Measurements from ENCODE around the gene SLC44A1.

The SLC44A1 gene

GRCh38 chr9:105242062-105242461 lies 2.4 kb upstream of the SLC44A1 start:
- H3K36me3 ChIP-seq (replicated peaks in 1 of 2; ENCODE audit: control insufficient read depth in 2 of 2, insufficient read depth in 2 of 2, low read length in 2 of 2), result no peaks in the 10 kb centered on the region
- no peak overlapping the region for H3K4me2 ChIP-seq (ENCODE audit: insufficient read depth, low read length, poor library complexity, severe bottlenecking)
- no peak overlapping the region for H4K8ac ChIP-seq (ENCODE audit: low read depth, low read length)
- H3K9me3 ChIP-seq (replicated peaks in 1 of 2; ENCODE audit: control insufficient read depth in 2 of 2, insufficient read depth in 1 of 2, low read depth in 1 of 2, low read length in 2 of 2), result no peaks in the 10 kb centered on the region
- peaks cover 0 to 5% (median 0%) of the 10 kb centered on the region in 3 experiments for H3K27me3 ChIP-seq (ENCODE audit: control insufficient read depth in 3 of 3, insufficient read depth in 3 of 3, low read depth in 1 of 3, low read length in 3 of 3)
- H3K23ac ChIP-seq (ENCODE audit: low read depth, low read length, poor library complexity), result no peak overlapping the region
- no peak overlapping the region for H2BK12ac ChIP-seq (ENCODE audit: low read length)
- peak overlapping the region; percentile 52 for H2AFZ ChIP-seq (ENCODE audit: low read length)
- no peak overlapping the region for H3K4ac ChIP-seq (ENCODE audit: low read length)
- H2BK5ac ChIP-seq (ENCODE audit: low read length), result no peak overlapping the region
- H3K4me3 ChIP-seq (ENCODE audit: low read length in 2 of 2), result no peak overlapping the region
- no peak overlapping the region for H2AK5ac ChIP-seq (ENCODE audit: low read depth, low read length)
- no peak overlapping the region for H3K18ac ChIP-seq (ENCODE audit: low read length)
- H3K79me1 ChIP-seq (ENCODE audit: low read depth, low read length), result no peaks in the 10 kb centered on the region
- no peak overlapping the region for H2BK15ac ChIP-seq (ENCODE audit: low read length)
- no peak overlapping the region for H3K9ac ChIP-seq (ENCODE audit: low read depth, low read length, poor library complexity)
- no peak overlapping the region for H4K91ac ChIP-seq (ENCODE audit: low read depth, low read length, poor library complexity)
- H3K27ac ChIP-seq (replicated peaks; ENCODE audit: low read length), result no peak overlapping the region
- peaks cover 3 to 4% of the 10 kb centered on the region in 2 donors for H3K4me1 ChIP-seq (ENCODE audit: control insufficient read depth in 2 of 2, insufficient read depth in 1 of 2, low read depth in 1 of 2, low read length in 2 of 2)
- no peak overlapping the region for H3K14ac ChIP-seq (ENCODE audit: low read length)
- no CpG with 5 or more reads among the region's 2 CpGs for WGBS, 2 donors (ENCODE audit: extremely low coverage in 2 of 2, insufficient read length in 2 of 2, insufficient replicate concordance in 1 of 2)
- no peak for DNase-seq (ENCODE audit: low spot score)
- no peak overlapping the region for H2BK120ac ChIP-seq (ENCODE audit: low read depth, low read length)

GRCh38 chr9:105242557-105242956 lies 1.9 kb upstream of the SLC44A1 start:
- no peak overlapping the region for H3K18ac ChIP-seq (ENCODE audit: low read length)
- no peak overlapping the region for H3K4me2 ChIP-seq (ENCODE audit: insufficient read depth, low read length, poor library complexity, severe bottlenecking)
- no peak overlapping the region for H2BK12ac ChIP-seq (ENCODE audit: low read length)
- no peak overlapping the region for H3K27ac ChIP-seq (replicated peaks; ENCODE audit: low read length)
- peaks cover 0 to 5% (median 0%) of the 10 kb centered on the region in 3 experiments for H3K27me3 ChIP-seq (ENCODE audit: control insufficient read depth in 3 of 3, insufficient read depth in 3 of 3, low read depth in 1 of 3, low read length in 3 of 3)
- DNase-seq (ENCODE audit: low spot score), result no peak
- H3K4ac ChIP-seq (ENCODE audit: low read length), result no peak overlapping the region
- H2BK5ac ChIP-seq (ENCODE audit: low read length), result no peak overlapping the region
- H3K23ac ChIP-seq (ENCODE audit: low read depth, low read length, poor library complexity), result no peak overlapping the region
- no peaks in the 10 kb centered on the region for H3K36me3 ChIP-seq (replicated peaks in 1 of 2; ENCODE audit: control insufficient read depth in 2 of 2, insufficient read depth in 2 of 2, low read length in 2 of 2)
- H3K9me3 ChIP-seq (replicated peaks in 1 of 2; ENCODE audit: control insufficient read depth in 2 of 2, insufficient read depth in 1 of 2, low read depth in 1 of 2, low read length in 2 of 2), result no peaks in the 10 kb centered on the region
- H2AK5ac ChIP-seq (ENCODE audit: low read depth, low read length), result no peak overlapping the region
- H3K4me1 ChIP-seq (ENCODE audit: control insufficient read depth in 2 of 2, insufficient read depth in 1 of 2, low read depth in 1 of 2, low read length in 2 of 2), result peaks cover 3 to 4% of the 10 kb centered on the region in 2 donors
- no peak overlapping the region for H2BK120ac ChIP-seq (ENCODE audit: low read depth, low read length)
- H2BK15ac ChIP-seq (ENCODE audit: low read length), result no peak overlapping the region
- no peak overlapping the region for H4K8ac ChIP-seq (ENCODE audit: low read depth, low read length)
- peak overlapping the region; percentile 52 for H2AFZ ChIP-seq (ENCODE audit: low read length)
- no CpG with 5 or more reads among the region's 4 CpGs for WGBS, 2 donors (ENCODE audit: extremely low coverage in 2 of 2, insufficient read length in 2 of 2, insufficient replicate concordance in 1 of 2)
- no peak overlapping the region for H3K14ac ChIP-seq (ENCODE audit: low read length)
- H4K91ac ChIP-seq (ENCODE audit: low read depth, low read length, poor library complexity), result no peak overlapping the region
- H3K4me3 ChIP-seq (ENCODE audit: low read length in 2 of 2), result no peak overlapping the region
- no peaks in the 10 kb centered on the region for H3K79me1 ChIP-seq (ENCODE audit: low read depth, low read length)
- H3K9ac ChIP-seq (ENCODE audit: low read depth, low read length, poor library complexity), result no peak overlapping the region

- Histone ChIP-seq H3K36me3 (replicated peaks in 1 of 2; ENCODE audit: control insufficient read depth in 2 of 2, insufficient read depth in 2 of 2, low read length in 2 of 2) (no peaks in the 10 kb centered on the region), H3K4ac (ENCODE audit: low read length) (no peak overlapping the region), H3K27me3 (ENCODE audit: control insufficient read depth in 3 of 3, insufficient read depth in 3 of 3, low read depth in 1 of 3, low read length in 3 of 3) (peaks cover 0 to 5% (median 0%) of the 10 kb centered on the region in 3 experiments), H3K79me1 (ENCODE audit: low read depth, low read length) (no peaks in the 10 kb centered on the region), H3K14ac (ENCODE audit: low read length) (no peak overlapping the region), H3K4me1 (ENCODE audit: control insufficient read depth in 2 of 2, insufficient read depth in 1 of 2, low read depth in 1 of 2, low read length in 2 of 2) (peaks cover 3 to 4% of the 10 kb centered on the region in 2 donors), H4K8ac (ENCODE audit: low read depth, low read length) (no peak overlapping the region), H3K9me3 (replicated peaks in 1 of 2; ENCODE audit: control insufficient read depth in 2 of 2, insufficient read depth in 1 of 2, low read depth in 1 of 2, low read length in 2 of 2) (no peaks in the 10 kb centered on the region), H2AK5ac (ENCODE audit: low read depth, low read length) (no peak overlapping the region), H3K9ac (ENCODE audit: low read depth, low read length, poor library complexity) (no peak overlapping the region), H2BK5ac (ENCODE audit: low read length) (no peak overlapping the region), H4K91ac (ENCODE audit: low read depth, low read length, poor library complexity) (no peak overlapping the region), H2AFZ (ENCODE audit: low read length) (peak overlapping the region; percentile 52), H2BK12ac (ENCODE audit: low read length) (no peak overlapping the region), H3K4me2 (ENCODE audit: insufficient read depth, low read length, poor library complexity, severe bottlenecking) (no peak overlapping the region), H3K23ac (ENCODE audit: low read depth, low read length, poor library complexity) (no peak overlapping the region), H3K4me3 (ENCODE audit: low read length in 2 of 2) (no peak overlapping the region), H3K27ac (replicated peaks; ENCODE audit: low read length) (no peak overlapping the region), H2BK15ac (ENCODE audit: low read length) (no peak overlapping the region), H2BK120ac (ENCODE audit: low read depth, low read length) (no peak overlapping the region), H3K18ac (ENCODE audit: low read length) (no peak overlapping the region)
- WGBS, 2 donors (ENCODE audit: extremely low coverage in 2 of 2, insufficient read length in 2 of 2, insufficient replicate concordance in 1 of 2), result no CpG with 5 or more reads among the region's 5 CpGs
- no peak for DNase-seq (ENCODE audit: low spot score)
Observed at GRCh38 chr9:105243015-105243686, 1.3 kb upstream of the SLC44A1 start.

GRCh38 chr9:105244734-105245028 lies 230 bp downstream of the SLC44A1 start:
- no peak overlapping the region for H3K4ac ChIP-seq (ENCODE audit: low read length)
- H2BK120ac ChIP-seq (ENCODE audit: low read depth, low read length), result no peak overlapping the region
- H3K4me3 ChIP-seq (ENCODE audit: low read length in 2 of 2), result peak overlapping the region; percentile 72 to 96
- H3K9ac ChIP-seq (ENCODE audit: low read depth, low read length, poor library complexity), result peak overlapping the region; percentile 93
- no CpG with 5 or more reads among the region's 48 CpGs for WGBS, 2 donors (ENCODE audit: extremely low coverage in 2 of 2, insufficient read length in 2 of 2, insufficient replicate concordance in 1 of 2)
- peak overlapping the region; percentile 70 for H3K27ac ChIP-seq (replicated peaks; ENCODE audit: low read length)
- H3K23ac ChIP-seq (ENCODE audit: low read depth, low read length, poor library complexity), result peak overlapping the region; percentile 89
- peak overlapping the region; percentile 91 for H3K18ac ChIP-seq (ENCODE audit: low read length)
- H2AK5ac ChIP-seq (ENCODE audit: low read depth, low read length), result no peak overlapping the region
- H2BK15ac ChIP-seq (ENCODE audit: low read length), result no peak overlapping the region
- H2AFZ ChIP-seq (ENCODE audit: low read length), result peak overlapping the region; percentile 92
- peaks cover 3 to 4% of the 10 kb centered on the region in 2 donors for H3K4me1 ChIP-seq (ENCODE audit: control insufficient read depth in 2 of 2, insufficient read depth in 1 of 2, low read depth in 1 of 2, low read length in 2 of 2)
- H2BK12ac ChIP-seq (ENCODE audit: low read length), result no peak overlapping the region
- H4K91ac ChIP-seq (ENCODE audit: low read depth, low read length, poor library complexity), result no peak overlapping the region
- H3K14ac ChIP-seq (ENCODE audit: low read length), result no peak overlapping the region
- H3K36me3 ChIP-seq (replicated peaks in 1 of 2; ENCODE audit: control insufficient read depth in 2 of 2, insufficient read depth in 2 of 2, low read length in 2 of 2), result no peaks in the 10 kb centered on the region
- H2BK5ac ChIP-seq (ENCODE audit: low read length), result peak overlapping the region; percentile 96
- peak overlapping the region; percentile 91 for H3K4me2 ChIP-seq (ENCODE audit: insufficient read depth, low read length, poor library complexity, severe bottlenecking)
- DNase-seq (ENCODE audit: low spot score), result no peak
- no peaks in the 10 kb centered on the region for H3K9me3 ChIP-seq (replicated peaks in 1 of 2; ENCODE audit: control insufficient read depth in 2 of 2, insufficient read depth in 1 of 2, low read depth in 1 of 2, low read length in 2 of 2)
- no peak overlapping the region for H4K8ac ChIP-seq (ENCODE audit: low read depth, low read length)
- H3K27me3 ChIP-seq (ENCODE audit: control insufficient read depth in 3 of 3, insufficient read depth in 3 of 3, low read depth in 1 of 3, low read length in 3 of 3), result peaks cover 0 to 5% (median 0%) of the 10 kb centered on the region in 3 experiments
- H3K79me1 ChIP-seq (ENCODE audit: low read depth, low read length), result no peaks in the 10 kb centered on the region
